Measurements from ENCODE around the gene CCDC192. TPM values are rescaled to one million over a fixed set of nuclear protein-coding genes. Genes with fewer than 3 reads are reported as not detected.

The CCDC192 gene
- total and polyA plus RNA-seq, 10 of the 15 experiments (the other 5 are each of a cell fraction or from before 2014, with no cell fraction given): 0.20 to 0.79 (median 0.32) TPM; not detected in 4

GRCh38 chr5:127801751-127802476 is 98.7 kb downstream of the CCDC192 start:
- H3K27ac ChIP-seq (ENCODE audit: control insufficient read depth, insufficient read depth): no peak overlapping the region
- ATAC-seq (no peak), DNase-seq (ENCODE audit: low read depth, low spot score) (no peak), FAIRE-seq (no peak)
- no peak overlapping the region for H2AFZ ChIP-seq (ENCODE audit: control insufficient read depth, low read depth, low read length)
- no peak overlapping the region for H3K9ac ChIP-seq (ENCODE audit: control insufficient read depth, insufficient read depth, low read length)
- H3K4me3 ChIP-seq: no peak overlapping the region
- H3K4me2 ChIP-seq (ENCODE audit: control insufficient read depth, insufficient read depth): no peak overlapping the region
- 0% methylated on average over 2 of the region's 2 CpGs for WGBS (ENCODE audit: insufficient coverage, insufficient replicate concordance, low lambda C conversion rate, missing lambda C conversion rate)
- no peaks in the 10 kb centered on the region for H3K4me1 ChIP-seq (ENCODE audit: control insufficient read depth, insufficient read depth, low read length)
- POLR2A ChIA-PET: no interaction called here
- no peaks in the 10 kb centered on the region for H3K9me3 ChIP-seq (replicated peaks; ENCODE audit: control insufficient read depth, insufficient read depth, low read length)
- SMC1A ChIA-PET (ENCODE audit: uncharacterized antibody, unreplicated experiment): interaction anchor here (0.6 to 1.7 kb wide), 10 partner anchors 12 to 400 kb away, joined by 3 to 5 read pairs (median 3); no protein-coding TSS in a partner anchor
- H3K27me3 ChIP-seq (replicated peaks in 1 of 2; ENCODE audit: control insufficient read depth in 2 of 2, insufficient read depth in 2 of 2, low read length in 1 of 2): no peaks in the 10 kb centered on the region; a peak in 1 of 4 replicates
- intact Hi-C loops (cut with micrococcal nuclease; ENCODE audit: unreplicated experiment) (no loop called here), in situ Hi-C loops (cut with MboI) (no loop called here)
- RAD21 ChIA-PET (ENCODE audit: unreplicated experiment): no interaction called here
- CTCF ChIA-PET: interaction anchor here (0.6 kb wide), 1 partner anchor 48 kb away, joined by 4 read pairs; no protein-coding TSS in a partner anchor
- H3K79me2 ChIP-seq (ENCODE audit: control insufficient read depth, insufficient read depth, low read length): no peaks in the 10 kb centered on the region
- no peaks in the 10 kb centered on the region for H3K36me3 ChIP-seq (ENCODE audit: control insufficient read depth in 2 of 2, insufficient read depth in 2 of 2, low read length in 1 of 2)
- no peaks in the 10 kb centered on the region for H4K20me1 ChIP-seq (ENCODE audit: control insufficient read depth, insufficient read depth)
- TF ChIP-seq CEBPB (IDR thresholded peaks at IDR 0.05; ENCODE audit: borderline replicate concordance in 1 of 2, low read depth in 2 of 2, low read length in 2 of 2): no peak
- TF ChIP-seq ETV6 (conservative IDR thresholded peaks at IDR 0.05 in 1 of 2, IDR thresholded peaks at IDR 0.05 in 1 of 2; ENCODE audit: borderline replicate concordance in 1 of 2, low read depth in 1 of 2): no peak
- no peak for TF ChIP-seq MTA3 (IDR thresholded peaks at IDR 0.05; ENCODE audit: borderline replicate concordance, low read length)
- no peak for TF ChIP-seq SIX5 (IDR thresholded peaks at IDR 0.05; ENCODE audit: low read depth, low read length, severe bottlenecking)
- no peak for TF ChIP-seq MEF2A (IDR thresholded peaks at IDR 0.05; ENCODE audit: insufficient read depth, low read depth, low read length)
- no peak for TF ChIP-seq WRNIP1 (IDR thresholded peaks at IDR 0.05; ENCODE audit: borderline replicate concordance, low read depth, low read length)
- TF ChIP-seq ZNF24 (IDR thresholded peaks at IDR 0.05): no peak
- TF ChIP-seq NFYB (IDR thresholded peaks at IDR 0.05; ENCODE audit: insufficient read depth, low read depth, low read length): no peak
- no peak for TF ChIP-seq ELK1 (IDR thresholded peaks at IDR 0.05; ENCODE audit: low read depth, low read length)
- no peak for TF ChIP-seq BMI1 (IDR thresholded peaks at IDR 0.05; ENCODE audit: borderline replicate concordance)
- no peak for TF ChIP-seq NFYA (IDR thresholded peaks at IDR 0.05; ENCODE audit: borderline replicate concordance, low read depth, low read length)
- TF ChIP-seq ZNF687 (IDR thresholded peaks at IDR 0.05): no peak
- TF ChIP-seq STAT3 (IDR thresholded peaks at IDR 0.05; ENCODE audit: low read depth, low read length): no peak
- no peak for TF ChIP-seq JUND (IDR thresholded peaks at IDR 0.05; ENCODE audit: low read depth, low read length)
- TF ChIP-seq HDGF (IDR thresholded peaks at IDR 0.05): no peak
- BruUV-seq (replicated peaks): no TSS peak

Data from GM12878 (cell line).